OCI-LY1 (cell line): ENCODE results near the gene IRX2.

Source experiments
- H2AFZ ChIP-seq: fragments of 200-600 bp; sonication (generic), shearing (Covaris generic); 2 replicates; pipeline ENCODE4 v1.6.0; 2014; ENCODE audit warnings: antibody characterized with exemption, mild to moderate bottlenecking, low read length
- H3F3A ChIP-seq: fragments of 200-600 bp; sonication (generic), shearing (Covaris generic); 2 replicates; pipeline ENCODE4 v1.6.0; 2014; ENCODE audit warnings: mild to moderate bottlenecking, antibody characterized with exemption, low read length, moderate library complexity; ENCODE audit not compliant: insufficient read depth
- H3K27ac ChIP-seq: fragments of 200-600 bp; sonication (generic); 2 replicates; pipeline ENCODE4 v1.5.1; 2014; ENCODE audit warnings: low read length, mixed run types, mild to moderate bottlenecking, low read depth; ENCODE audit not compliant: poor library complexity, severe bottlenecking
- H3K27me3 ChIP-seq: fragments of 200-600 bp; sonication (generic); 2 replicates; pipeline ENCODE4 v1.6.0; 2014; ENCODE audit warnings: antibody characterized with exemption, mild to moderate bottlenecking, low read length, moderate library complexity; ENCODE audit not compliant: insufficient read depth
- H3K36me3 ChIP-seq: fragments of 200-600 bp; sonication (generic); 2 replicates; pipeline ENCODE4 v1.6.1; 2014; ENCODE audit warnings: mild to moderate bottlenecking, antibody characterized with exemption, low read length, moderate library complexity, mixed read lengths; ENCODE audit not compliant: insufficient read depth
- H3K4me1 ChIP-seq: fragments of 200-600 bp; sonication (generic); 2 replicates; pipeline ENCODE4 v1.5.1; 2014; ENCODE audit warnings: mild to moderate bottlenecking, low read length, moderate library complexity; ENCODE audit not compliant: insufficient read depth, severe bottlenecking
- H3K4me2 ChIP-seq: fragments of 200-600 bp; sonication (generic), shearing (Covaris generic); 2 replicates; pipeline ENCODE4 v1.6.1; 2014; ENCODE audit warnings: low read length
- H3K4me3 ChIP-seq: fragments of 200-600 bp; sonication (generic); 2 replicates; pipeline ENCODE4 v1.5.1; 2014; ENCODE audit warnings: low read length, low read depth, mild to moderate bottlenecking, mixed read lengths; ENCODE audit not compliant: poor library complexity, severe bottlenecking
- H3K79me2 ChIP-seq: fragments of 200-600 bp; shearing (Covaris generic); 2 replicates; pipeline ENCODE4 v1.6.1; 2016; ENCODE audit warnings: mixed run types, low read length, mixed read lengths; ENCODE audit not compliant: insufficient read depth
- H3K9ac ChIP-seq: fragments of 200-600 bp; sonication (generic), shearing (Covaris generic); 2 replicates; pipeline ENCODE4 v1.6.1; 2014; ENCODE audit warnings: mild to moderate bottlenecking, low read length, mixed read lengths
- H3K9me2 ChIP-seq: fragments of 200-600 bp; sonication (generic), shearing (Covaris generic); 2 replicates; pipeline ENCODE4 v1.6.1; 2014; ENCODE audit warnings: low read depth, mild to moderate bottlenecking, low read length, mixed read lengths
- H3K9me3 ChIP-seq: fragments of 200-600 bp; shearing (Covaris generic); 2 replicates; pipeline ENCODE4 v1.6.1; 2014; ENCODE audit warnings: low read length, mixed read lengths
- H4K20me1 ChIP-seq: fragments of 200-600 bp; sonication (generic), shearing (Covaris generic); 2 replicates; pipeline ENCODE4 v1.6.0; 2016; ENCODE audit warnings: mild to moderate bottlenecking, low read length; ENCODE audit not compliant: insufficient read depth
- CTCF ChIP-seq: fragments of 200-600 bp; sonication (generic), shearing (Covaris generic); IDR thresholded peaks from 2 replicates; pipeline ENCODE4 v1.5.1; 2017; ENCODE audit warnings: mild to moderate bottlenecking, antibody characterized with exemption, low read length, moderate library complexity, mixed read lengths
- EZH2 ChIP-seq: fragments of 200-600 bp; sonication (generic), shearing (Covaris generic); IDR thresholded peaks from 2 replicates; pipeline ENCODE4 v1.8.0; 2017; ENCODE audit warnings: borderline replicate concordance, mixed run types, mild to moderate bottlenecking, antibody characterized with exemption, low read length, moderate library complexity, mixed read lengths

IRX2 gene

GRCh38 chr5:2759696-2760461 is 8.4 kb upstream of the IRX2 start:
- H3K27ac ChIP-seq: no peak overlapping the region
- no peak overlapping the region for H3K4me2 ChIP-seq
- no peaks in the 10 kb centered on the region for H3K36me3 ChIP-seq

GRCh38 chr5:2759091-2759490 is 7.6 kb upstream of the IRX2 start:
- no peak overlapping the region for H3K4me3 ChIP-seq
- H3K27me3 ChIP-seq: no peaks in the 10 kb centered on the region
- H3K4me2 ChIP-seq: no peak overlapping the region
- H3K9me3 ChIP-seq: no peaks in the 10 kb centered on the region
- no peaks in the 10 kb centered on the region for H3K79me2 ChIP-seq
- H3K4me1 ChIP-seq: no peaks in the 10 kb centered on the region
- no peaks in the 10 kb centered on the region for H3F3A ChIP-seq
- H4K20me1 ChIP-seq: no peaks in the 10 kb centered on the region
- H3K27ac ChIP-seq: no peak overlapping the region
- no peaks in the 10 kb centered on the region for H3K9me2 ChIP-seq
- H3K36me3 ChIP-seq: no peaks in the 10 kb centered on the region
- H3K9ac ChIP-seq: no peak overlapping the region
- no peak for TF ChIP-seq CTCF
- no peak for TF ChIP-seq EZH2
- no peak overlapping the region for H2AFZ ChIP-seq

More at GRCh38 chr5:2759696-2760461, 8.4 kb upstream of the IRX2 start:
- H4K20me1 ChIP-seq: no peaks in the 10 kb centered on the region
- H3F3A ChIP-seq: no peaks in the 10 kb centered on the region
- H3K9ac ChIP-seq: no peak overlapping the region
- no peaks in the 10 kb centered on the region for H3K27me3 ChIP-seq
- no peaks in the 10 kb centered on the region for H3K79me2 ChIP-seq
- no peaks in the 10 kb centered on the region for H3K9me3 ChIP-seq
- TF ChIP-seq EZH2 (no peak), CTCF (no peak)
- H3K4me3 ChIP-seq: no peak overlapping the region
- H2AFZ ChIP-seq: no peak overlapping the region
- no peaks in the 10 kb centered on the region for H3K4me1 ChIP-seq
- H3K9me2 ChIP-seq: no peaks in the 10 kb centered on the region

GRCh38 chr5:2758632-2759031 is 7.2 kb upstream of the IRX2 start:
- H3K79me2 ChIP-seq: no peaks in the 10 kb centered on the region
- H3K9ac ChIP-seq: no peak overlapping the region
- no peaks in the 10 kb centered on the region for H3K9me2 ChIP-seq
- no peaks in the 10 kb centered on the region for H3K4me1 ChIP-seq
- H3K27ac ChIP-seq: no peak overlapping the region
- no peaks in the 10 kb centered on the region for H3K36me3 ChIP-seq
- TF ChIP-seq CTCF: no peak
- TF ChIP-seq EZH2: no peak
- H3K27me3 ChIP-seq: no peaks in the 10 kb centered on the region
- no peak overlapping the region for H3K4me3 ChIP-seq
- no peak overlapping the region for H3K4me2 ChIP-seq
- no peak overlapping the region for H2AFZ ChIP-seq
- no peaks in the 10 kb centered on the region for H4K20me1 ChIP-seq
- H3K9me3 ChIP-seq: no peaks in the 10 kb centered on the region
- H3F3A ChIP-seq: no peaks in the 10 kb centered on the region
